Tibial artery (tissue), 4 donors: ENCODE results near the gene STK24.
A peak's percentile ranks its signal among the peaks of the same experiment; 100 is the strongest.

Source experiments
- DNase-seq, 2 donors: peaks; one replicate each; pipeline ENCODE4 v3.0.0-alpha.2; 2019
- H3K27ac ChIP-seq, 2 donors: fragments of 200-600 bp; sonication (generic) in 1 of 2; 1 replicate in 1 of 2; 2 replicates in 1 of 2; pipeline ENCODE4 v1.5.1; 2018 to 2019; ENCODE audit warnings: mild to moderate bottlenecking in 1 of 2
- H3K27me3 ChIP-seq, 2 donors: fragments of 200-600 bp; sonication (generic) in 1 of 2; one replicate each; pipeline versions ENCODE4 v1.5.1 to v1.6.0; 2016 to 2019
- H3K36me3 ChIP-seq, 3 donors: fragments of 200-600 bp; sonication (generic) in 2 of 3; one replicate each; pipeline ENCODE4 v1.5.1; 2016 to 2019; ENCODE audit warnings: mild to moderate bottlenecking in 2 of 3
- H3K4me1 ChIP-seq, 4 donors: fragments of 200-600 bp; sonication (generic) in 2 of 4; 1 replicate in 3 of 4; 2 replicates in 1 of 4; pipeline ENCODE4 v1.5.1; 2016 to 2019
- H3K4me3 ChIP-seq, 2 donors: fragments of 200-600 bp; sonication (generic) in 1 of 2; 1 replicate in 1 of 2; 2 replicates in 1 of 2; pipeline ENCODE4 v1.5.1; 2018 to 2019; ENCODE audit warnings: mild to moderate bottlenecking in 2 of 2
- H3K9me3 ChIP-seq, 3 donors: fragments of 200-600 bp; sonication (generic) in 1 of 3; one replicate each; pipeline ENCODE4 v1.5.1; 2016 to 2019
- intact Hi-C: fragments of 100-400 bp; cut with DNase I; formaldehyde crosslinking; loops from one replicate; pipeline ENCODE4 v1.15.0; 2023; ENCODE audit warnings: low total_unique reads
- TF ChIP-seq, protein P1 (sequence below), 2 experiments: fragments of 200-600 bp in 1 of 2; fragments of 450-650 bp in 1 of 2; IDR thresholded peaks; one replicate each; pipeline ENCODE4 v1.5.1; 2017 to 2019; ENCODE audit warnings: antibody characterized with exemption in 2 of 2, mild to moderate bottlenecking in 1 of 2, moderate library complexity in 1 of 2

STK24 gene

DNA sequence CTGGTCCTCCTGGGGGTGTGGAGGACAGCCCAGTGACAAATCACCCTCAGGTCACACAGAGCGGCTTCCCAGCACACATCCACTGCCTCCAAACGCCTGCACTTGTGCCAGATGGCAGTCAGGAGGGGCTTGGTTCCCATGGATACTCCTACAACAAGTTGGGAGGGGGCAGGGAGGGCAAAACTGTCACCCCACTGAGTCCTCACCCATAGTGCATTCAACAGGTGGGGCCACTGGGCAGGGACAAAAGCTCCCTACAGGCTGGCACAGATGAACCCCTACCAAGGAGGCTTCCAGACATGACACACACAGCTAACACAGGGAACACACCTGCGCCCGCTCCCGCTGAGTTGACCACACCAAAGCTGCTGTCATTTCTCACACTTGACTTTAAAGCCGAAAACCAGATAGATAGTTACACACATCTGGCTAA, 120.5 kb downstream of the STK24 start:
- TF ChIP-seq, protein P1, sequence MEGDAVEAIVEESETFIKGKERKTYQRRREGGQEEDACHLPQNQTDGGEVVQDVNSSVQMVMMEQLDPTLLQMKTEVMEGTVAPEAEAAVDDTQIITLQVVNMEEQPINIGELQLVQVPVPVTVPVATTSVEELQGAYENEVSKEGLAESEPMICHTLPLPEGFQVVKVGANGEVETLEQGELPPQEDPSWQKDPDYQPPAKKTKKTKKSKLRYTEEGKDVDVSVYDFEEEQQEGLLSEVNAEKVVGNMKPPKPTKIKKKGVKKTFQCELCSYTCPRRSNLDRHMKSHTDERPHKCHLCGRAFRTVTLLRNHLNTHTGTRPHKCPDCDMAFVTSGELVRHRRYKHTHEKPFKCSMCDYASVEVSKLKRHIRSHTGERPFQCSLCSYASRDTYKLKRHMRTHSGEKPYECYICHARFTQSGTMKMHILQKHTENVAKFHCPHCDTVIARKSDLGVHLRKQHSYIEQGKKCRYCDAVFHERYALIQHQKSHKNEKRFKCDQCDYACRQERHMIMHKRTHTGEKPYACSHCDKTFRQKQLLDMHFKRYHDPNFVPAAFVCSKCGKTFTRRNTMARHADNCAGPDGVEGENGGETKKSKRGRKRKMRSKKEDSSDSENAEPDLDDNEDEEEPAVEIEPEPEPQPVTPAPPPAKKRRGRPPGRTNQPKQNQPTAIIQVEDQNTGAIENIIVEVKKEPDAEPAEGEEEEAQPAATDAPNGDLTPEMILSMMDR (IDR thresholded peaks at IDR 0.05): no peak
- intact Hi-C loops: no loop called here
- Histone ChIP-seq H3K27me3 (no peaks in the 10 kb centered on the region), H3K9me3 (no peaks in the 10 kb centered on the region), H3K4me3 (no peak overlapping the region), H3K27ac (peak overlapping the region; percentile 9 to 21), H3K4me1 (peaks cover 0 to 60% (median 18%) of the 10 kb centered on the region in 4 donors), H3K36me3 (peaks cover 24 to 63% (median 57%) of the 10 kb centered on the region in 3 donors)
- DNase-seq: no peak

DNA sequence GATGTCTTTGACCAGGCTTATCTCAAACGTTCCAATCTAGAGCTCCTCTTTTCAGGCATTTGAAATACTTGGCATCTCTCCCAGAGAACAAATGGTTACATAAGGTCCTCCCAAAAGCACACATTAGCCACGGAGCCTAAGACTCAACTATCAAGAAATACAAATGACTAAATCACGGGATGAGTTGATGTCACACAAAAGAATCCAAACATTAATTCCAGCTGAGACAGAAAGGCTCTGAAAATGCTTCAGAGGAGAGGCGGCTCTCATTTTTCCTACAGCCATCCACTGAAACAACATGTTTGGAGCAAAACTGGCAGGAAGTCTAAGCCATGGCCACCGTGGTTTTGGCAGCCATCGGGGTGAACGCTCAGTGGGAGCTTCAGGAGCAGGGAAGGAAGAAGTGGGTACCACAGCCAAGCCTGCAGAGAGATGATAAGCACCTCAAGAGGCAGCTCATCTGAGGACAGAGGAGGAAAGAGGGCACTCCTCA, 122.5 kb downstream of the STK24 start:
- intact Hi-C loops: no loop called here
- H3K36me3 ChIP-seq: peaks cover 15 to 46% (median 41%) of the 10 kb centered on the region in 3 donors
- DNase-seq: peak in 1 of 2 donors; percentile 84

DNA sequence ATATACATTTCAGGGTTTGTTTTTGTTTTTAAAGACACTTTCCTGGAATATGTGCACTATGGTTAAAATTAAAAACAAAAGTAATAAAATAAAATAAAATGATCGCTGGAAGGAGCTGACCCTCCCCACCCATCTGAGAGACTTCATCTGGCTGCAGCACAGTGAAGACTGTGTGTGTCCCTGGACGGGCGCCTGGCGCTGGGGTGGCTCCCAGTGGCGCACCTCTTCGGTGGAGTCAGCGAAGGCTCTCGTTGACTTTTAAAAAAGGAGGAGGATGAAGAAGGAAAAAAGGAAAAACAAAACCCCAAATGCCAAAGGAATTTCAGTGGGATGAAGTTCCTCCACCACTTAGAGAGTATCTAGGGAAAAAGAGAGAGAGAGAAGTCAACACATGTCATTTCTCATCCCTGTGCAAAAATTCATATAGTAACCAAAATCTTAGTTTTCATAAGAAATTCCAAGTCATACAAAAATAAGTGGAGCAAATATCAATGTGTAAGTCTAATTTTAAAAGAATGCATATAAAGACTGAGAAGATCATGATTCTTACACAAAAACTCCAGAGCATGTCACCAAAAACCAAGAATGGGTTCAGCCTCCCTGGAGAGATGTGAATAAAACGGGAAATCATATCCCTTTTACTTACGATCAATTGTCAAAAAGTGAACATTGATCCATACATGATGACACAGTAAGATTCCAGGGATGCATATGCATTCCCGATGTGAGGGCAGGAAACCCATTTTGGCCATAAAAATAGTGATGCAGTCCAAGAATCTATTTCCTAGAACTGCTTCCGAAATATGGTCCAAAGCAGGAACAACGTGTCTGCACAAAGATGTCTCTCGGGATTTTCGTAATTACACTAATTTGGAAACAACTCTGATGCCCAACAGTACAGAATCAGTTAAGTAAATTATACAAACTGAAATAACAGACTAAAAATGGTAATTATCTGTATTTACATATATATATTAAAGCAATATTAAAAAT, 123.8 kb downstream of the STK24 start:
- H3K27ac ChIP-seq: peak overlapping the region; percentile 77 to 80
- intact Hi-C loops: no loop called here

More for the DNA sequence above, 122.5 kb downstream of the STK24 start:
- no peak overlapping the region for H3K4me3 ChIP-seq
- peak overlapping the region; percentile 77 to 80 for H3K27ac ChIP-seq
- no peaks in the 10 kb centered on the region for H3K9me3 ChIP-seq
- no peaks in the 10 kb centered on the region for H3K27me3 ChIP-seq
- peaks cover 0 to 80% (median 36%) of the 10 kb centered on the region in 4 donors for H3K4me1 ChIP-seq
- TF ChIP-seq, protein P1 (IDR thresholded peaks at IDR 0.05): no peak

DNA sequence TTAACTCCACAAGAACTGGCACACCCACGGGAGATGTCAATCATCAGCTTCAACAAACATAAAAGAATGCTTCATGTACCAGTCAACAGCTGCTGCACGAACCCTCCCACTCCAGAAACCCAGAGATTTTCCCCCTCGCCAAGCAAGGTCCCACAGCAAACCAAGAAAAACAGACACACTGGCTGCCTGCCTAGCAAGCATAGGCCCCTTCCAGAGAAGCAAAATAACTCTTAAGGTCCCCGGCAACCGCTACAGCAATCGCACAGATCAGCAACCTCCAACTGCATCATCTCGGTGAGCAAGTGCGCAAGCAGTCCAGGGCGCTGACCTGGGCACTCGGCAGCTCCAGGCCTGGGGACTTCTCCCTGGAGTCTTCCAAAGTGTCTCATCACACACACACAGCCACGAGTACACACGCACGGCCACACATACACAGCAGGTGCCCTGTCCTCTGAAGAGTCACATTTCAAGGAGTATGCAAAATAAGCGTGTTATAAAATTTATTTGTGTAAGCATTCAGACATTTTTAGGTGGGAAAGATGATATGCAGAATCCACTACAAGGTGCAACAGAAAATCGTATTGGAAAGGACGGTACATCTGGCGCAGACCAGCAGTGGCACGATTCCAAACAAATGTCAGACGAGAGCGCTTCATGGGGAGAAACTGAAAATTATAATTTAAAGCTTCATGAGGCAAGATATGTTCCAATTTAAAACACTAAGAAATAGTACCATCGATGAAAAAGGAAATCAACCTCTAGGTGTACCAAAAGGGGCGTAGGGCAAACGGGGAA, 125.0 kb downstream of the STK24 start:
- H3K27me3 ChIP-seq: no peaks in the 10 kb centered on the region
- intact Hi-C loops: no loop called here
- peaks cover 0 to 69% (median 40%) of the 10 kb centered on the region in 4 donors for H3K4me1 ChIP-seq
- TF ChIP-seq, protein P1 (IDR thresholded peaks at IDR 0.05): no peak
- peak; percentile 81 to 95 for DNase-seq
- H3K36me3 ChIP-seq: peaks cover 18 to 44% (median 39%) of the 10 kb centered on the region in 3 donors
- peak overlapping the region; percentile 77 to 80 for H3K27ac ChIP-seq
- no peaks in the 10 kb centered on the region for H3K9me3 ChIP-seq
- H3K4me3 ChIP-seq: no peak overlapping the region

More for the DNA sequence above, 123.8 kb downstream of the STK24 start:
- DNase-seq: no peak
- no peaks in the 10 kb centered on the region for H3K27me3 ChIP-seq
- no peaks in the 10 kb centered on the region for H3K9me3 ChIP-seq
- TF ChIP-seq, protein P1 (IDR thresholded peaks at IDR 0.05): no peak
- H3K4me1 ChIP-seq: peaks cover 0 to 75% (median 40%) of the 10 kb centered on the region in 4 donors
- peaks cover 11 to 44% (median 38%) of the 10 kb centered on the region in 3 donors for H3K36me3 ChIP-seq
- no peak overlapping the region for H3K4me3 ChIP-seq

DNA sequence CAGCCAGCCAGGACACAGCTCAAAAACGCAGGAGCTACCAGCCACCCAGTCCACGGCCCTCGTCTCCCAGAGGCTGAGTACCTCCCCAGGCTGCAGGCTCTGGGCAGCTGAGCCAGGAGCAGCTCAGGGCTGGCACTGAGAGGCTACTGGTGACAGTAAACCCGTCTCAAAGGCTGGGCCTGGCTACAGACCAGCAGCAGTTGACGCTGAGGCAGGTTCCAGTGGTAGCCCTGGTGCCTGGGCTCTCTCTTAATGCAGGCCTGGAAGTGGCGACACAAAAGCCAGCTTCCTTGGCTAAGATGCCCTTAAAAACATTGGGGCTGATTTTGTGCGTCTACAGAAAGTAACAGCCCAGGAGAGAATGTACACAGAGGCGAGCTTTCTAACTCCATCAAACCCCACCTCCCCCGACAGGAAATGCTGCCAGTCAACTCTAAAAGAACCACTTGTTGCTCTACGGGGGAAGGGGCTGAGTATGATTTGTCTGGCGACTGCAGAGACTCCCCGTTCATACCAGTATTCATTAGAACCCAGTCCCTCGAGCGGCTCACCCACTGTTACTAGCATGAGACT, 126.3 kb downstream of the STK24 start:
- DNase-seq: peak in 1 of 2 donors; percentile 90
- Histone ChIP-seq H3K4me3 (no peak overlapping the region), H3K36me3 (peaks cover 12 to 44% (median 37%) of the 10 kb centered on the region in 3 donors), H3K4me1 (peaks cover 0 to 69% (median 41%) of the 10 kb centered on the region in 4 donors), H3K27ac (peak overlapping the region; percentile 77 to 80), H3K9me3 (no peaks in the 10 kb centered on the region), H3K27me3 (no peaks in the 10 kb centered on the region)
- TF ChIP-seq, protein P1 (IDR thresholded peaks at IDR 0.05): no peak
- intact Hi-C loops: no loop called here
